Activated CD4-positive, CD25-positive, alpha-beta regulatory T cell treated with anti-CD3 and anti-CD28 coated beads, Interleukin-2, amount 50 U/mL, for 24 hours (primary cell): ENCODE data around the gene GYS1.

Experiments used
- ATAC-seq, 2 donors: fragments of 150-1000 bp; cut with Tn5 transposase; one replicate each; pipeline ENCODE4 v1.10.0; 2021; ENCODE audit warnings: mild to moderate bottlenecking in 1 of 2, moderate library complexity in 1 of 2

GYS1 gene

GRCh38 chr19:49017666-49018351, 24.7 kb upstream of the GYS1 start:
- ATAC-seq = peak; percentile 80 to 82

- ATAC-seq = no peak
These were observed 24.0 kb upstream of the GYS1 start, which contains the start of gene LHB for GRCh38 chr19:49017041-49017665. LHB (minus strand) TSS chr19:49017091; CDS start chr19:49017081, 10 bp downstream.

GRCh38 chr19:49016067-49016839, 23.1 kb upstream of the GYS1 start:
- no peak for ATAC-seq

GRCh38 chr19:49014870-49015255, 21.8 kb upstream of the GYS1 start:
- ATAC-seq = no peak

GRCh38 chr19:49014123-49014869, 21.2 kb upstream of the GYS1 start:
- ATAC-seq = no peak

GRCh38 chr19:49011194-49011593, 18.1 kb upstream of the GYS1 start:
- ATAC-seq = no peak

- no peak for ATAC-seq
These were observed 17.3 kb upstream of the GYS1 start for GRCh38 chr19:49010453-49010852.

GRCh38 chr19:49009828-49010227, 16.7 kb upstream of the GYS1 start:
- ATAC-seq = no peak

- ATAC-seq = no peak
These were observed 13.8 kb upstream of the GYS1 start for GRCh38 chr19:49006905-49007304.

- no peak for ATAC-seq
These were observed 12.0 kb upstream of the GYS1 start for GRCh38 chr19:49004964-49005614.

- no peak for ATAC-seq
These were observed 11.0 kb upstream of the GYS1 start for GRCh38 chr19:49004133-49004532.

GRCh38 chr19:48999481-49000325, 6.6 kb upstream of the GYS1 start:
- ATAC-seq = peak; percentile 77 to 86

GRCh38 chr19:48997972-48998371, 4.9 kb upstream of the GYS1 start:
- no peak for ATAC-seq

GRCh38 chr19:48994035-48994386, 902 bp upstream of the GYS1 start:
- no peak for ATAC-seq

GRCh38 chr19:48992581-48993174, 431 bp downstream of the GYS1 start:
- ATAC-seq = no peak

GRCh38 chr19:48991873-48992580, 1.1 kb downstream of the GYS1 start:
- no peak for ATAC-seq

- no peak for ATAC-seq
These were observed 2.0 kb downstream of the GYS1 start for GRCh38 chr19:48991011-48991609.

- ATAC-seq = no peak
These were observed 2.7 kb downstream of the GYS1 start for GRCh38 chr19:48990400-48990799.

- no peak for ATAC-seq
These were observed 3.3 kb downstream of the GYS1 start for GRCh38 chr19:48989701-48990291.

GRCh38 chr19:48988860-48989259, 4.2 kb downstream of the GYS1 start:
- no peak for ATAC-seq
